Stimulated activated CD8-positive, alpha-beta memory T cell treated with anti-CD3 and anti-CD28 coated beads, Interleukin-7, amount 100 ng/mL, for 4 hours (primary cell): Measurements from ENCODE around the gene ZNF891.

Source experiments
- DNase-seq, 2 donors: peaks; one replicate each; pipeline ENCODE4 v3.0.0-alpha.2; 2020; ENCODE audit warnings: low read depth in 2 of 2

The ZNF891 gene

DNA sequence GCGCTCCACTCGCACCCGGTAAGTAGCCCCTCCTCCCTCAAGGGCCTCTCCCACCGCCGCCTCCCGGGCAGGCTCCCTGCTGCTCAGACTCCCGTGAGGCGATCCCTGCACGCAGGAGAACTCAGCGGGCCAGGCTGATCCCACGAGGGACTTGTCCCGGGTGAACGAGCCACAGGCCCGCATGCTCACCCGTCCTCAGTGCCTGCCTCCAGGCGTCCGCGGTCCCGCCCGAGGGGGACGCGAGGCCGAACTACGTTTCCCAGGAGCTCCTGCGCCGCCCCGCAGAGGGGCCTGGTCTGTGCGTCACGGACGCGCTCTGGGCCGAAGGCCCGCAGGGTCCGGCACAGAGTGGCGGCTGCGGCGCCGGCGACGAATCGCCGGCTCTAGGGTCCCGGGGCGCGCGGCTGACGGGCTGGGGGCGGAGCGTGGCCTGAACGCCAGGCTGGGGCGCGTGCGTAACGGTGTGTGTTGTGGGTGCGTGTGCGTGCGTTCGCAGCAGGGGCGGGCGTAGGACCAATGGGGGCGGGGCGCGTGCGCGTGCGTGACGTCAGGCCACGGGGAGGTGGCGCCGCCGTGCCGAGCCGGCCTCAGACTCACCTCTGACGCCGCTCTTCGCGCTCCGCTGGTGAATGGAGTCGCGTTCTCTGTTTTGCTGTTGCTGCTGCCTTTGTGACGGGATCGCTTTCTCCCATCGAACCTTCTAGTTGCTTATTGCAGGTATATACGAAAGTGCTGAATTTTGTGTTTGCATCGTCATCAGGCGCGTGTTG is at the start of gene ZNF891, which contains the start of gene ZNF10:
Gene ZNF891, minus strand, starts transcription at position 237 of the 770 bp plus-strand sequence. CDS start 8,356 bp downstream, outside the sequence.
Gene ZNF10, plus strand, starts transcription at position 590 of the 770 bp plus-strand sequence. CDS start 13,866 bp downstream, outside the sequence.
- peak; percentile 91 to 94 for DNase-seq

DNA sequence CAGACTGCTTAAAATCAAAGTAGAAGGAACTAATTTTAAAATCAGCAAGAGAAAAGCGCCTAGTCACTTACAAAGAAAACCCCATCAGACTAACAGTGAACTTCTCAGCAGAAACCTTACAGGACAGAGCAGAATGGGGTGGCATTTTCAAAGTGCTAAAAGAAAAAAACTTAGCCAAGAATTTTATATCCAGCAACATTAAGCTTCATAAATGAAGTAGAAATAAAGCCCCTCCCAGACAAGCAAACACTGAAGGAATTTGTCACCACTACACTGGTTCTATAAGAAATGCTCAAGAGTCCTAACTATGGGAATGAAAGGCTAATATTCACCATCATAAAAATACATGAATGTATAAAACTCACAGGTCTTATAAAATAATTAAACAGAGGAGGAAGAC is 44.8 kb upstream of the ZNF891 start:
- no peak for DNase-seq

DNA sequence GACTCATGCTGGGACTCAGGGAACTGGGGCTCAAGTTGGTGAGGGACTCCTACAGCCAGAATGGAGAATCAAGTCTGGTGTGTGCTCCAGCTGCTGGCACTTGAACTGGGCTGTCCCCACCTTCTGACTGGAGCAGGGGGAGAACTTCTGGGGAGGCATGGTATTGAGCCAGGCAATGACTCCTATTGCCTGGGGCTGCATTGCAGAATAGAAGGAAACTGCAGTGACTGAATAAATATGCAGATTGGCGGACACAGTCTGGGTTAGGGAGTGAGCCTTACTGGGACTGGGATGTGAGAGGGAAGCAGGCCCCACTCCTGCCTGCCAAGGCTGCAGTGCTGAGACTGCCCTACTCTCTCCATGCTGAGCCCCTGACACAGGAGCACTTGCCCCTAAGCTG is 42.4 kb upstream of the ZNF891 start:
- no peak for DNase-seq

DNA sequence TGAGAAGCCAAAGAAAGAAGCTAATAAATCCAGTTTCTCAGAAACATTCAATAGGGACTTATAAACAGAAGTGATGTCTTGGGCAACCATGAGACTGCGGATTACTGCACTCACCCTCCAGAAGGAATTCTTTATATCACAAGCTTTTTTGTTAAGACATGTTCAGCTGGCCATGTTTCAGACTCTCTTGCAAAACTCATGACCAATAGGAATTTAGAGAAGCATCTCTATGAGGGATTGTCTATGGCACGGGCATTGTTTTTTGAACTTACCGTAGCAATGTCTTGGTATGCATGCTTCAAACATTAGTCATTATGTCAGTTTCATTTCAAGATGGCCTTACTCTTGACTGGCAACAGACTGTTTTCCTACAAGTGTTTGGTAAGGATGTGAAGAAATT is 35.7 kb upstream of the ZNF891 start:
- DNase-seq, result no peak

DNA sequence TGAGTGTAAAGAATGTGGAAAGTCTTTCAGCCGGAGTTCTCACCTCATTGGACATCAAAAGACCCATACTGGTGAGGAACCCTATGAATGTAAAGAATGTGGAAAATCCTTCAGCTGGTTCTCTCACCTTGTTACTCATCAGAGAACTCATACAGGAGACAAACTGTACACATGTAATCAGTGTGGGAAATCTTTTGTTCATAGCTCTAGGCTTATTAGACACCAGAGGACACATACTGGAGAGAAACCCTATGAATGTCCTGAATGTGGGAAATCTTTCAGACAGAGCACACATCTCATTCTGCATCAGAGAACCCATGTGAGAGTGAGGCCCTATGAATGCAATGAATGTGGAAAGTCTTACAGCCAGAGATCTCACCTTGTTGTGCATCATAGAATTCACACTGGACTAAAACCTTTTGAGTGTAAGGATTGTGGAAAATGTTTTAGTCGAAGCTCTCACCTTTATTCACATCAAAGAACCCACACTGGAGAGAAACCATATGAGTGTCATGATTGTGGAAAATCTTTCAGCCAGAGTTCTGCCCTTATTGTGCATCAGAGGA is 26.1 kb upstream of the ZNF891 start:
- no peak for DNase-seq

DNA sequence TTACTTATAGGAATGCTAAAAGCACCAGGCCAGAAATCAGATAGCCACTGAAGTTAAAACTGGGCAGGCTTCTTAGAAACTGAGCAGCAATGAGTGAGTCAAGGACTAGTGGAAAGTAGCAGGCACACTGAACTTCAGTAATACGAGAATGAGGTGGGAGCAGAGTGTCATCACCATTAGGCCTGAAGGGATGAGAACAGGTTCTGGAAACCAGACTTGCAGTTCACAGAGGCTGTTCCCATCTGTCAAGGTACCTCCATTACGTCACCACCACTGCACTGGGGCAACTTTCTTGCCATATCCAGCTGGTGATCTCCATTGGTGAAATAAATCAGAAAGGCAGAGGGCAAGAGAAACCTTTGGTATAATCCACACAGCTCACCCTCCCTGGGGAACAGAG is 15.9 kb upstream of the ZNF891 start:
- DNase-seq, result no peak

DNA sequence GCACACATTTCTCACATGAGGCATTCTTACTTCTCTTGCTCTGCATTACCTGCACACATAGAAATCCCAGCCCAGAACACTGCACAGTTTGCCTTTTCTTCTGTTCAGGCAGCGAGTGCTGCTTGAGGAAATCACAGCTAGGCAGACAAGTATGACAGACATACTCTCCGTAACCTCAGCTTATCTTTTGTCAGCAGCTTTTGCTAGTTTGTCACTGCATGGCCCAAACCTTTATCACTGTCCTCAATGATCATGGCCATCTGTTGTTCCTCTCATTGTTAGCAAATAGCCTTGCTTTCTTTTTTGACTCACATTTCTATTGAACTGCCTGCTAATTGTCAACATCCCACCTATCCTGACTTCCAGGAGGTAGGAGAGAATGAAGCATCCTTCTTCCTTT is 5.7 kb upstream of the ZNF891 start:
- DNase-seq, result no peak

DNA sequence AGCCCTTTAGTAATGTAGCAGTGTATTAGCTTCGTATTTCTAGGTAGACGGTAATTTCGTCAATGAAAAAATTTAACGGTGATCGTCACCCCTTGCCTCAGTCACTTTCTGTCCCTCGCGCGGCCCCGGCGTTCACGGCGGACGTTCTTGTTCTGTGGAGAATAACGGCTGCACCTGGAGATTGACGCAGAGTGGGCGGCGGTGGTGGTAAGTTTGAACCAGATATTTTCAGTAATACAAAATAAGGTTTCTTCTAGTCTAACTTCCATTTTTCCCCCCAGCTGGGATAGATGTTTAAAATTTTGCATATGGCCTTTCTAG is 694 bp upstream of the ZNF891 start:
- peak in 1 of 2 donors; percentile 26 for DNase-seq

DNA sequence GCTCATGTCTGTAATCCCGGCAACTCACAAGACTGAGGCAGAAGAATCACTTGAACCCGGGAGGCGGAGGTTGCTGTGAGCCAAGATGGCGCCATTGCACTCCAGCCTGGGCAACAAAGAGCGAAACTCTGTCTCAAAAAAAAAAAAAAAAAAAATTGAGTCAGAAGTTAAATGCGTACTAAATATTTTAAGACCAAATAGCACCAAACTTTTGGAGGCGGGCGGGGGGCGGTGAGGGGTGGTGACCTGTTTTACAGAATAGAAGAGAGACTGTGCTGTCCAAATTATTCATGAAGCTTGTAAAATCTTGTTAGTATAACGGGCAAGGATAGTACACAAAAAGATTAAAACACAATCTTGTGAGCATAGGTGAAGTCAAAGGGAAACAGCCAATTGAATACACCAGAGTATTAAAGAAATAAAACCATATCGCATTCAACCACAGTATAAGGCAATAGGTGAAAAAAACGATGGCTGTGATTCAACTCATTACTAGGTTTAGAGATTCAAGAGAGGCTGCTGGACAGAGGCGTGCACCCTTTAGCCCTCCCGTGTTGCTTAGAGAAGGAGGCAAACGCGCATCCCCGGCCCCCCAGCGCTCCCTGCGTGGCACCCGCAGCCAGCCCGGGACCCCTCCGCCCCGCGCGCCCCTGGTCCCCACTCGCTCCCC is 571 bp downstream of the ZNF891 start:
- DNase-seq, result no peak

DNA sequence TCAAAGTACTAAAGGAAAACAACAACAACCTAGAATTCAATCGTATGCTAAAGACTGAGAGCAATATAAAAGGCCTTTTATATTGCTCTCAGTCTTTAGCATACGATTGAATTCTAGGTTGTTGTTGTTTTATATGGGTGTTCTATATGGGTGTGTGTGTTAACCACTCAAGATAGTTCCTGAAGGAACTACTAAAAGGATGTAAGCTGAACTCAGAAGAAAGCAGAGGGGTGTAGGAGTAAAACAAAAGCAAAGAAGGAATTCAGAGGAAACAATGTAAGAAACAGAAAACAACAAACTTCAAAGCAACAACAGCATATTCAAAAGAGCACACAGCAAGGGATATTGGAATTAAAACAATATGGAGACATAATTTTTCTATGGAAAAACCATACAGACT is 5.4 kb downstream of the ZNF891 start:
- DNase-seq, result no peak

DNA sequence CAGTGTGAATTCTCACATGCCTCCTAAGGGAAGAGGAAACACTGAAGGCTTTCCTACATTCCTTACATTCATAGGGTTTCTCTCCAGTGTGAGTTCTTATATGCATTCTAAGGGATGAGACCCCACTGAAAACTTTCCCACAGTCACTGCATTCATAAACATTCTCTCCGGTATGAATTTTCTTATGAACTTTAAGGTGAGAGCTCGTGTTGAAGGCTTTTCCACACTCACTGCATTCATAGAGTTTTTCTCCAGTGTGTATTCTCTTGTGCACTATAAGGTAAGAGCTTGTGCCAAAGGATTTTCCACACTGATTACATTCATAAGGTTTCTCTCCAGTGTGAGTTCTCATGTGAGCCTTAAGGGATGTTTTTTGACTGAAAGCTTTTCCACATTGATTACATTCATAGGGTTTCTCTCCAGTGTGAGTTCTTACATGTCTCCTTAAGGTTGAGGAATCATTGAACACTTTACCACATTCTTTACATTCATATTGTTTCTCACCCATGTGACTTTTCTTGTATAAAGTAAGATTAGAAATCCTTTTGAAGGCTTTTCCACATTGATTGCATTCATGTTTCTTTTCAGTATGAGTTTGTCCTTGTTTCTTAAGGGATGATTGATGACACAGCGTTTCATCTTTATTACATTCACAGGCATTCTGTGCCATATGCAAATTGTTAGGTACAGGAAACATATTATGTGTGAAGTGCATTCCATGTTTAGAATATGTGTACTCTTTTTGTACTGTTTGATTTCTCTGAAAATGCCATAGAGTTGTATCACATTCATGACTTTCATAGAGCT is 9.5 kb downstream of the ZNF891 start:
- DNase-seq, result no peak

DNA sequence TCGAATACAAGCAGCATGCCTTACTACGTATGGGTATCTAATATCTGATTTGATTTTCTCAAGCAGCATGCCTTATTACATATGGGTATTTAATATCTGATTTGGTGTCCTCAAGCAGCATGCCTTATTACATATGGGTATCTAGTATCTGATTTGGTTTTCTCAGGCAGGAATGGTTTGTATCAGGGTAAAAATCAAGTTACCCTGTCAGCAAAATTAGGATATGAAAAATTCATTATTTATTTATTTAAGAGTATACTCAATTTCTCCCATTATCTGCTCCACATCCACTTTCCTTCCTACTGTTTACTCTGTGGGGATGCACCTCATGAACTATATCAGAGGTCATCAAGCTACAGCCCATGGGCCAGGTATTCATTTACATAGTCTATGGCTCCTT is 21.9 kb downstream of the ZNF891 start:
- DNase-seq, result no peak

DNA sequence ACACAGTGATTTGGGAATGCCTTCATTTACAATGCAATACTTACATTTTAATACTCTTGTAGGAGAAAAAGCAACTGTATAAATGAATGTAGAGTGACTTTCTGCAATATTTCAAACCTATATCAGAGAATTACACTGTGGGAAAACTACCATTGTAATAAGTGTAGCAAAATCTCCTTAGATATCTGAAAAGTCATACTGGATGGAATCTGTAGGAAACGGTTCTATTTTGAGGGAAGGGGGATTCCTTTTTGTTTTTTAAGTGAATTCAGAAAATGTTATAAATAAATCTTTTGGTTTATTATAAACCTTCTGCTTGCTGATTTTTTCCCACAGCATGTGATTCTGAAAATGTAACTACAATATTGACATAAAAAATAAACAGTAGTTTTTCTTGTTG is 23.0 kb downstream of the ZNF891 start:
- no peak for DNase-seq

DNA sequence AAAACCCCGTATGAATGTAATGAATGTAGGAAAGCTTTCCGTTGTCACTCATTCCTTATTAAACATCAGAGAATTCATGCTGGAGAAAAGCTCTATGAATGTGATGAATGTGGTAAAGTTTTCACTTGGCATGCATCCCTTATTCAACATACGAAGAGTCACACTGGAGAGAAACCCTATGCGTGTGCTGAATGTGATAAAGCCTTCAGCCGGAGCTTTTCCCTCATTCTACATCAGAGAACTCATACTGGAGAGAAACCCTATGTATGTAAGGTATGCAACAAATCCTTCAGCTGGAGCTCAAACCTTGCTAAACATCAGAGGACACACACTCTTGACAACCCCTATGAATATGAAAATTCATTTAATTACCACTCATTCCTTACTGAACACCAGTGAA is 23.8 kb downstream of the ZNF891 start:
- no peak for DNase-seq

DNA sequence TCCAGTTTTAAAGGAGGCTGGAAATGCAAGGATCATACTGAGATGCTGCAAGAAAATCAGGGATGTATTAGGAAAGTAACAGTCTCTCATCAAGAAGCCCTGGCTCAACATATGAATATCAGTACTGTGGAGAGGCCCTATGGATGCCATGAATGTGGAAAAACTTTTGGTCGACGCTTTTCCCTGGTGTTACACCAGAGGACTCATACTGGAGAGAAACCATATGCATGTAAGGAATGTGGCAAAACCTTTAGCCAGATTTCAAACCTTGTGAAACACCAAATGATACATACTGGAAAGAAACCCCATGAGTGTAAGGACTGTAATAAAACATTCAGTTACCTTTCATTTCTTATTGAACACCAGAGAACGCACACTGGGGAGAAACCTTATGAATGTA is 24.5 kb downstream of the ZNF891 start:
- DNase-seq, result no peak

DNA sequence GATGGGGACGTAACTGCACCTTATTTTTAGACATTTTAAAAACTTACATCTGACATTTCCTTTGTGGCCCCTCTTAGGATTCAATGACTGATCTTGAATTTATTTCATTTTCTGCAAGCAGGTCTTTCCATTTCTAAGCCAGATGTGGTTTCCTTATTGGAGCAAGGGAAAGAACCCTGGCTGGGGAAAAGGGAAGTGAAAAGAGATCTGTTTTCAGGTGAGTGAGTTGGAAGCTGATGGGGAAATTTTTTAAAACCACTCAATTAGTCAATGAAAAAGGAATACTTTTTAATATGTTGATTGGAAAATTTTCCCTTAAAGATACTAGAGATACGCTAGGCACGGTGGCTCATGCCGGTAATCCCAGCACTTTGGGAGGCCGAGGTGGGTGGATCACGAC is 46.7 kb downstream of the ZNF891 start:
- no peak for DNase-seq

DNA sequence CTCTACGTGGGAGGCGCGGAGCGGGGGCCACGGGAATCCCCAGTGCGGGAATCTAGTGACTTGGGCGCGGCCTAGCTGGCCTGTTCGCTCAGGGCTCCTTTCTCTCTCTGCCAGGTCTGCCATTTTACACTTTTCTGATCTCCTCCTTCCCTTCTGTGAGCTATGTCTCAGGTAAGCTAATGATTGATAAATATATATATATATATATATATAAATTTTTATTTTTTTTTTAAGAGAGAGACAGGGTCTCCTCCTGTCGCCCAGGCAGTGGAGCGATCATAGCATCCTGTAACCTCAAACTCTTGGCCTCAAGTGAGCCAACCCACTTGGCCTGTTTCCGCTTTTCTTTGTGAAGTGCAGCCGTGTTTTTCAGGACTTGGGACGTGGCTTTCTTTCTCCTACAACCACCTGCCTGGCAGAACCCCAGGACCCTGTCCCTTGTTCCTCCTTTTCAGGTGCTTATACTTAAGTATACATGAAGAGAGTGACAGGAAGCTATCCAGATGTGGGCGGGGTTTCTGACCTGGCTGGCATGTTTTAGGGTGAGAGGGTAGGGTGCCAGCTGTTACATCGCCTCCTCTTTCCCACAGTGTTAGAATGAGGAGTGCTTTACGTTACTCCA is 48.8 kb downstream of the ZNF891 start:
- DNase-seq, result no peak

DNA sequence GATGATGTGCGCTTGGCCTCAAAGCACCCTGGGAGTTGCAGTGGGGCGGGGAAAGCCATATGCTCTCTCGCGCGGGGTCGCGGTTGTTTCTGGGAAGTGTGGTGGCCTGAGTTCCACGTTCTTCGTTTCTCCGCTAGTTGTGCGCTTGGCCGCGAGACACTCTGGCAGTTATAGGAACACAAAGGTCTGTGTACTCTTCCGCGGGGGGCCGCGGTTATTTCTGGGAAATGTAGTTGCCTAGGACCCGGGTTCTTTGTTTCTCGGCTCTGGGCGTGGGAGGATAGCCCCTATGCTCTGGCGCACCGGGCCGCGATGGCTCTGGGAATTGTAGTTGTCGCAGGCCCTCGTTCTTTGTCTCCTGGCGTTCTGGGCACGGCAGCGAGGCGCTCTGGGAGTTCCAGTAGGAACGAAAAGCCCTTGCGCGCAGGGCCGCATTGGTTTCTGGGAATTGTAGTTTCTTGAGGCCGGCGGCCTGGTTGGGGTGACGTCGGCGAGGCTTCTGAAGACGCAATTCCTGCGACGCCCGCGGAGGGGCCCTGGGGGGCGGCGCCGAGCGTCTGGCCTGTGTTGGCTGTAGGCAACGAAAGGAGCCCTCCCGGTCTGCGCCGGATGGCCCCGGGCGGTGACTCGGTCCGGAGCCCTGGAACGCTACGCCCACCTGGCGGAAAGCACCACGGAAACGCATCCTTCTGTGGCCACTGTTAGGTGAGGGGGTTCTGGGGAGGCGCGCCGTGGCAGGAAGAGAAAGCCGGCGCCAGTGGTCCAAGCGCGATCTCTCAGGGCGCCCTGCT is 49.5 kb downstream of the ZNF891 start, which contains the start of gene ZNF140:
Gene ZNF140, plus strand, starts transcription at position 556 of the 791 bp plus-strand sequence. CDS start 398 bp downstream, outside the sequence.
- peak; percentile 93 for DNase-seq

DNA sequence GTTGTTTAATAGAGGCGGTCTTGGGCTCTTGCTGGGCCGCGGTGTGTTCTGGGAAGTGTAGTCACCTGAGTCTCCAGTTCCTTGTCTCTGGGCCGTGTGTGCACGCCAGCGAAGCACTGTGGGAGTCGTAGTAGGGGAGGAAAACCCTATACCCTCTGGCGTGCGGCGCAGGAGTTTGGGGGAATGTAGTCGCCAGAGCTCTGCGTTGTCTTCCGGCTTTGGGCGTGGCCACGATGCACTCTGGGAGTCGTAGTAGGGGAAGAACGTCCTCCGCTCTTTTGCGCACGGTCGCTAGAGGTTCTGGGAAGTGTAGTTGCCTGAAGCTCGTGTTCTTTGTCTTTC is 50.1 kb downstream of the ZNF891 start:
- DNase-seq, result peak; percentile 96 to 97

DNA sequence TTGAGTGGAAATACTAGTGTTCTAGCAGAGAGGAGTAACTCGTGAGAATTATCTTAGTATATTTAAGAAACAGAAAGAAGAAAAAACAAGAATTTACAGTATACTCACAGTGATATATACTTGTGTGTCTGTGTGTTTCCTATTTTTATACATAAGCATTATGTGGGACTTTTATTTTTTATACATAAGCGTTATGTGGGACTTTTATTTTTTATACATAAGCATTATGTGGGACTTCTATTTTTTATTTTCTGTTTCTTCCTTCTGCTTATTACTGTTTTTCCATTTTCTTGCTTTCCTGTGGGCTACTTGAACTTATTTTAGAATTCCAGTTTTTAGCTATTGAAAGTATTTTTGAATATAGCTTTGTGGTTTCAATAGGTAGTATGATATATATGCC is 56.2 kb downstream of the ZNF891 start:
- no peak for DNase-seq

DNA sequence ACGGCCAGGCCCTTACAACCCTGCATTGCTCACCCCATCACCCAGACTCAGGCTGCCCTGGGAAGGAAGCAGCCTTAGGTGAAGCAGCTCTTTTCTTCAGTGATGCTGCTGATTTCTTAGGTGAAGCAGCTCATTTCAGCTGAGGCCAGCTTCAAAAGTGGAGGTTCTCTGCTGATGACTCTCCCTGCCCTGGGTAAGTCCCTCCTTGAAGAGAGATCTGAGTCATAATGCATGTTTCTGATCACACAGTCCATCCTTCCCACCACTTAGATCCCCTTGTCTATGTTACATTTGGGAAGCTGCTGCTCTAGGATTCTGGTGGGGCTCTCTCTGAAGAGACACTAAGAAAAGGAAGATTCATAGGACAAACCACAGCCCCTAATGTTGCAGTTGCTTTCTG is 66.5 kb downstream of the ZNF891 start:
- DNase-seq, result no peak
